Measurements from ENCODE around the gene LRFN3.
A peak's percentile ranks its signal among the peaks of the same experiment; 100 is the strongest.
"Not testable (repeated sequence)": the region's sequence is repeated elsewhere in the genome, so short reads cannot be mapped to it uniquely, and the experiment has no call there.

The LRFN3 gene

GRCh38 chr19:35907377-35907745 lies 28.8 kb upstream of the LRFN3 start:
- DNase-seq (ENCODE audit: low read depth): no peak

DNA sequence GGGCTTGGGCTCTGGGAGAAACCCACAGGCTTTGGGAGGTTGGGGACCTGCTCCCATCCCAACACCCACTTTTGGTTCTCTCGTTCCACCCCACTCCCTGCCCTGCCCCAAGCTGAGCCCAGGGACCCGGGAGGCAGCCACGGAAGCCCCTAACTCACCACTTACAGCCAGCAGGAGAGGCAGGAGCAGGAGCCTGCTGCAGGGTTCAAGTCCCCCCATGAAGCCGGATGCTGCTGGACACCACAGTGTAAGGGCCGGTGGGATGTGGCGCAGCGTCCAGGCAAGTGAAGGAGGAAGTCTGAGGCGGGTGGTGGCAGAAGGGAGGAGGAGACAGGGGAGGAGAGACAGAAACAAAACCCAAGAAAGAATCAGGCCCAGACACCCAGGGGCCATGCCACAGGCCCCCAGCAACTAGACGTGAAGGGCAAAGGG lies 28.1 kb upstream of the LRFN3 start, which contains the start of gene TYROBP:
TYROBP (minus strand) TSS at position 286 of the 432 bp plus-strand sequence; CDS start at position 219, 67 bp downstream.
- no peak for DNase-seq (ENCODE audit: low read depth)

- DNase-seq (ENCODE audit: low read depth): no peak
Measured at GRCh38 chr19:35908973-35909683, 27.0 kb upstream of the LRFN3 start.

DNA sequence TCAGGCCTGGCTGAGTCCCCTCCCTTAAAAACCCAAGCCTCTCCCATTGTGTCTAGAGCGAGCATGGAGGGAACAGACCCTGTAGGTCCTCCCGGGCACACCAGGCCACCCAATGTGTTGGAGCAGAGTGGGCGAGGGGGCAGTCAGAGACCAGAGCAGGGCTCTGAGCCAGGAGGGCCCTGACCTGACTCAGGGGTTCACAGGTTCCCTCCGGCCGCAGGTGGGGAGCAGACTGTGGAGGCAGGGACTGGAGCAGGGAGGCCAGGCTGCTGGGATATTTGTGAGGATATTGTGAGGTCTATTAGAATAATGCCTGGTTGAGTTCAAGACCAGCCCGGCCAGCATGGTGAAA lies 26.5 kb upstream of the LRFN3 start:
- no peak for DNase-seq (ENCODE audit: low read depth)

DNA sequence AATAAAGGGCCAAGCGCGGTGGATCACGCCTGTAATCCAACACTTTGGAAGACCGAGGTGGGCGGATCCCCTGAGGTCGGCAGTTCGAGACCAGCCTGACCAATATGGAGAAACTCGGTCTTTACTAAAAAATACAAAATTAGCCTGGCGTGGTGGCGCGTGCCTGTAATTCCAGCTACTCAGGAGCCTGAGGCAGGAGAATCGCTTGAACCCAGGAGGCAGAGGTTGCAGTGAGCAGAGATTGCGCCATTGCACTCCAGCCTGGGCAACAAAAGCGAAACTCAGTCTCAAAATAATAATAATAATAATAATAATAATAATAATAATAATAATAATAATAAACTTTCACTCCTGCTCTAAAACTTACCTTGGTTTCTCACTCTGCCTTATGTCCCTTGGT lies 25.8 kb upstream of the LRFN3 start:
- not testable (repeated sequence) for DNase-seq (ENCODE audit: low read depth)

DNA sequence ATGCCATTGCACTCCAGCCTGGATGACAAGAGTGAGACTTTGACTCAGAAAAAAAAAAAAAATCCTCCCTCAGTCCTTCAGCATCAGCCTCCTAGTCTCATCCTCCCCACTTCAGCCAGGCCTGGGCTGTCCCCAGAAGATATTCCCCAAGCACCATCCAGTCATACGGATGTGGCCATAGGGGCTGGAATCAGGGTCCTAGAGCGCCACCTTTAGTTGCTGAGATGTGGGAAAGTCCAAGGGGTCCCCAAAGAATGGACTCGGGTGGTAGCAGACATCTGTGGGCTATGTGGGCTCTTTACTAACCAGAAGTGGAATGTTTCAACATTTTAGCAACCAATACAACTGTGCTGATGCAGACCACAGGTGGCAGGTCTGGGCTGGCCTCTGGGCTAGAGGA lies 25.0 kb upstream of the LRFN3 start:
- DNase-seq (ENCODE audit: low read depth): no peak

DNA sequence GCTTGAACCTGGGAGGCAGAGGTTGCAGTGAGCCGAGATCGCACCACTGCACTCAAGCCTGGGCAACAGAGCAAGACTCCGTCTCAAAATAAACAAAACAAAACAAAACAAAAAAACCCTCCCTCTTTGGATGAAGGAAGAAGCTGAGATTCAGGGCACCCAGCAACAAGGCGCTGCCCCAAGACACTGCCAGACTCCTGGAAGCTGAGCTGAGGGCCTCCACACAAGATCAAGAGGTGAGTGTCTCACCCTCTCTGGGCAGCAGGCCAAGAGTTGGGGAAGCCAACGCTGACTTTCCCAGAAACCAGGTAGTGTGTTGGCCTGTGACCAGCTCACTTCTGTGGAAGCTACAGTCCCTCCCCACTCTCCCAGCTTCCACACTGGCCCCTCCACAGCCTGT lies 24.4 kb upstream of the LRFN3 start:
- no peak for DNase-seq (ENCODE audit: low read depth)

DNA sequence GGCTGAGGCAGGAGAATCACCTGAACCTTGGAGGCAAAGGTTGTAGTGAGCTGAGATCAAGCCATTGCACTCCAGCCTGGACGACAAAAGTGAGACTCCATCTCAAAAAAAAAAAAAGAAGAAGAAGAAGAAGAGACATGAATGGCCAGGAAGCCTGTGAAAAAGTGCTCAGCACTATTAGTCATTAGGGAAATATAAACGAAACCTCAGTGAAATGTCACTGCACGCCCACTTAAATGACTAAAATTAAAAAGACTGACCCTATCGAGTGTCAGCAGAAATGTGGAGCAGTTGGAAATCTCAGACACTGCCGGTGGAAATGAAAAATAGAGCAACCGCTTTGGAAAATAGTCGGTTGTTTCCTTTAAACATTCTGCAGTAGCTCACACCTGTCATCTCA lies 22.6 kb upstream of the LRFN3 start:
- DNase-seq (ENCODE audit: low read depth): peak; percentile 63

- no peak for DNase-seq (ENCODE audit: low read depth)
Measured at GRCh38 chr19:35915443-35915842, 20.7 kb upstream of the LRFN3 start.

DNA sequence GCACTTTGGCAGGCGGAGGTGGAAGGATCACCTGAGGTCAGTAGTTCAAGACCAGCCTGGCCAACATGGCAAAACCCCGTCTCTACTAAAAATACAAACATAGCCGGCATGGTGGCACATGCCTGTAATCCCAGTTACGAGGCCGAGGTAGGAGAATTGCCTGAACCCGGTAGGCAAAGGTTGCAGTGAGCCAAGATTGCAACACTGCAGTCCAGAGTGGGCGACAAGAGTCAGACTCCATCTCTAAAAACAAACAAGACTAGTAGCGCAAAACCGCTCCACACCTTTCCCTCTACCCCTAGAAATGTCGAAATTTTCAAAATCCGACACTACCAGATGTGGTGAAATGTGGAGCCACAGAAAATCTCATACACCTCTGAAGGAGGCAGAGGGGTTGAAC lies 16.9 kb upstream of the LRFN3 start:
- no peak for DNase-seq (ENCODE audit: low read depth)

DNA sequence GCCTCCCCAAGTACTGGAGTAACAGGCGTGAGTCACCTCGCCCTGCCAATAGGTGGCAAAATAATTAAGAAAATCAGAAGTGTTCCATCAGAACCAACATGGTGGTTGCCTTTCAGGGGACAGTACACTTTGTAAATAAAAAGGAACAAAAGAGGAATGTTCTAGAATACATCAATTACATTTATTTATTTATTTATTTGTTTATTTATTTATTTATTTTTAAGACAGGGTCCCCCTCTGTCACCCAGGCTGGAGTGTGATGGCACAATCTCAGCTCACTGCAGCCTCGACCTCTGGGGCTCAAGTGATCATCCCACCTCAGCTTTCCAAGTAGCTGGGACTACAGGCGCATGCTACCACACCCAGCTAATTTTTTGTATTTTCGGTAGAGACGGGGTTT lies 15.2 kb upstream of the LRFN3 start:
- no peak for DNase-seq (ENCODE audit: low read depth)

DNA sequence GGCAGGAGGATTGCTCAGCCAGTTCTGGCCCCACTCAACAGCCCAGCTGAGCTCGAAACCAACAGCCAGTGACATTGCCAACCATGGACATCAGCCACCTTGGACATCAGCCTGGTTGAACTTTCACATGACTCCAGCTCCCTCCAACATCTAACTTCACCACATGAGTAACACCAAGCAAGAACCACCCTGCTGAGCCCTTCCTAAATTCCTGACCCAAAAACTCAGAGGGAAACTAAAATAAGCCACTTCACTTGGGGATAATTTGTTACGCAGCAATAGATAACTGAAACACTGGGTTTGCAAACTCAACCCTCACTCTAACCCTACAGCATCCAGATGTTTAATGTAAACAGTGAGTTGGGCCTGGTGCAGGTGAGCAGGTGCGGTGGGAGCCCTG lies 10.7 kb upstream of the LRFN3 start:
- no peak for DNase-seq (ENCODE audit: low read depth)

- DNase-seq (ENCODE audit: low read depth): no peak
Measured at GRCh38 chr19:35928507-35928906, 7.7 kb upstream of the LRFN3 start.

GRCh38 chr19:35929876-35930275 lies 6.3 kb upstream of the LRFN3 start:
- no peak for DNase-seq (ENCODE audit: low read depth)

- DNase-seq (ENCODE audit: low read depth): peak; percentile 99
Measured at GRCh38 chr19:35931161-35931873, 4.9 kb upstream of the LRFN3 start.

GRCh38 chr19:35931874-35932202 lies 4.3 kb upstream of the LRFN3 start:
- no peak for DNase-seq (ENCODE audit: low read depth)

- no peak for DNase-seq (ENCODE audit: low read depth)
Measured at GRCh38 chr19:35932291-35932936, 3.8 kb upstream of the LRFN3 start.

- no peak for DNase-seq (ENCODE audit: low read depth)
Measured at GRCh38 chr19:35936738-35937268, 629 bp downstream of the LRFN3 start.

DNA sequence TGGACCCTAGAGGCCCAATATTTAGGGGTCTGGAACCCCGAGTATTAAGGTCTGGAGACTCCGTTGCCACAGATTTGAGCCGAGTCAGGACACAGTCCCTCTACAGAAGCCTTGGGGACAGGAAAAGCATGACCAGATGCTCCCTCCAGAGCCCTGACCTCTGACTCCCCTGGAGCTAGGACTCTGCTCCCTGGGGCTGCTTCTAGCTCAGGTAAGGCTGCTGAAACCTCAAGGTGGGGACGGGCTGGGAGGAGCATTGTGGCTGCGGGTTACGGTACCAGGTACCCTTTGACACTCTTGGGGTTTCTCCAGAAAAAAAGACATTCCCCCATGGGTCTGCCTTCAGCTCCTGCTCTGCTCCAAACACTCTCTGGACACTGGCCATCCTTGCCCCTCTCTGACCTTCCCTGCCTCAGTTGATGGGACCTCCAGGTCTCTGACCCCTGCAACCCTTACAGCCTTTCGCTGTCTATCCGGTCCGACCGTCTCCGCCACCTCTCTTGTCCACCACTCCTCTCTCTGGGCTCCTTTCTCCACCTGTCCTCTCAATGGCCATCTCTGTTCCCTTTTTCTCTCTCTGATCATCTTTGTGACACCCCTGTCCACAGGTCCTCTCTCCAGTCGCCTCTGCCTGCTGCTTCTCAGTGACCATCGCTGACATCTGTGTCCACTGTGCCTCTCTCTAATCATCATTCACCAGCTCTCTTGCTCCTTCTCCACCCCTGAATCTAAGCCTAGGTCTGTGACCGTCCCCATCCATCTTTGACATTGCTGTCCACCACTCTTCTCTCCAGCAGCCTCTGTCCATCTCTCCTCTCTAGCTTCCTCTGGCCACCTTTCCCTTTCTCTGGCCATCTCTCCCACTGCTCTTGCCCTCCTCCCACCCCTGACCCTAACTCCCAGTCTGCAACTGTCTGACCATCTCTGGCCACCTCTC lies 1.4 kb downstream of the LRFN3 start:
- no peak for DNase-seq (ENCODE audit: low read depth)

DNA sequence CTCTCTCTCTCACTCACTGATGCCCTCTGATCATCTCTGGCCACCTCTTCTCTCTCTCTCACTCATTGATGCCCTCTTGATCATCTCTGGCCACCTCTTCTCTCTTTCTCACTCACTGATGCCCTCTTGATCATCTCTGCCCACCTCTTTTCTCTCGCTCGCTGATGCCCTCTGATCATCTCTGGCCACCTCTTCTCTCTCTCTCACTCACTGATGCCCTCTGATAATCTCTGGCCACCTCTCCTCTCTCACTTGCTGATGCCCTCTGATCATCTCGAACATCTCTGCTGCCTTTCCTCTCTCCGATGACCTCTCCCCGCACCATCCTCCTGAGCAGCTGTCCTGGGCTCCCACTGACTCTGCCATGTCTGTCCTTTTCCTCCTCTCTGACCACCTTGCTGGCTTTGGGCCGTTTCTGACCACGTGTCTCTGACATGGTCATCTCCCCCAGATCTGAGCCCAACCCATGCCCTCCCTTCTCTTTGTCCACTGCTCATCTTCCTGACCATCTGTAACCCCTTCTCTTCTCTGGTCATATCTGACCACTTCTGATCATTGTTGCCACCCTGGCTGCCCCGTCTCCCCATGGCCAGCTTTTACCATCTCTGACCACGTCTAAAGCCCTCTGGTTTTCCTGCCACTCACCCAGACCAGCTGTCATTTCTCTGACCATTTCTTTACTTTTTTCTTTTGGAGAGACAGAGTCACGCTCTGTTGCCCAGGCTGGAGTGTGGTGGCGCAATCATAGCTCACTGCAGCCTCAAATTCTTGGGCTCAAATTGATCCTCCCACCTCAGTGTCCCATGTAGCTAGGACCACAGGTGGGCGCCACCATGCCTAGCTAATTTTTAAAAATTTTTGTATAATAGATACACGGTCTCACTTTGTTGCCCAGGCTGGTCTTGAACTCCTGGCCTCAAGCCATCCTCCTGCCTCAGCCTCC lies 2.4 kb downstream of the LRFN3 start:
- DNase-seq (ENCODE audit: low read depth): no peak
